22Rv1 (cell line): ENCODE measurements around the gene CCND1.

Experiments
- ZFX ChIP-seq: fragments of 450-650 bp; IDR thresholded peaks from 2 replicates; pipeline ENCODE4 v1.6.1; 2017; ENCODE audit warnings: antibody characterized with exemption, borderline replicate concordance
- TF ChIP-seq, protein P1 (sequence below): fragments of 450-650 bp; IDR thresholded peaks from 2 replicates; pipeline ENCODE4 v1.5.1; 2017; ENCODE audit warnings: mild to moderate bottlenecking

DNA sequence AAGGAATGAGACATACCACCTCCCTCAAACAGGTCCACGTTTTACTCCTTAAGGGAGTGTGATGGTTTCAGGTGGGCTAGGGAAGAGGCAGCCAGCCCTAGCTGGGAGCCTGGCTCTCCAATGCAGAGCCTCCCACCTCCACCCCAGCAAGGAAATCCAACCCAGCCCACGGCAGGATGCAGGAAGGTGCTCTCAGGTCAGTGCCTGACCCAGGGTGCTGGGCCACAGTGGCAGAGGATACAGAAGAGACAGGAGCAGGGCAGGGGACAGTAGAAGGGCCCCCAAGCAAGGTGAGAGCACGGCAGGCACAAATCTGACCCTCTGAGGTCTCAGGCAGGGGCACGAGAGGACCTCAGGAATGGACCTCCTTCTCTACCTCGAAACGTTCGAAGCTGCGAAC, 26.9 kb upstream of the CCND1 start:
- TF ChIP-seq, protein P1, sequence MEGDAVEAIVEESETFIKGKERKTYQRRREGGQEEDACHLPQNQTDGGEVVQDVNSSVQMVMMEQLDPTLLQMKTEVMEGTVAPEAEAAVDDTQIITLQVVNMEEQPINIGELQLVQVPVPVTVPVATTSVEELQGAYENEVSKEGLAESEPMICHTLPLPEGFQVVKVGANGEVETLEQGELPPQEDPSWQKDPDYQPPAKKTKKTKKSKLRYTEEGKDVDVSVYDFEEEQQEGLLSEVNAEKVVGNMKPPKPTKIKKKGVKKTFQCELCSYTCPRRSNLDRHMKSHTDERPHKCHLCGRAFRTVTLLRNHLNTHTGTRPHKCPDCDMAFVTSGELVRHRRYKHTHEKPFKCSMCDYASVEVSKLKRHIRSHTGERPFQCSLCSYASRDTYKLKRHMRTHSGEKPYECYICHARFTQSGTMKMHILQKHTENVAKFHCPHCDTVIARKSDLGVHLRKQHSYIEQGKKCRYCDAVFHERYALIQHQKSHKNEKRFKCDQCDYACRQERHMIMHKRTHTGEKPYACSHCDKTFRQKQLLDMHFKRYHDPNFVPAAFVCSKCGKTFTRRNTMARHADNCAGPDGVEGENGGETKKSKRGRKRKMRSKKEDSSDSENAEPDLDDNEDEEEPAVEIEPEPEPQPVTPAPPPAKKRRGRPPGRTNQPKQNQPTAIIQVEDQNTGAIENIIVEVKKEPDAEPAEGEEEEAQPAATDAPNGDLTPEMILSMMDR = no peak
- TF ChIP-seq ZFX = no peak
